Non-pigmented ciliary epithelial cell (primary cell): ENCODE data around the gene RBL1.
"Not testable (repeated sequence)": the region's sequence is repeated elsewhere in the genome, so short reads cannot be mapped to it uniquely, and the experiment has no call there.

Experiments
- DNase-seq: peaks from one replicate; pipeline ENCODE4 v3.0.0-alpha.2; 2010; ENCODE audit warnings: low read depth

The RBL1 gene, protein sequence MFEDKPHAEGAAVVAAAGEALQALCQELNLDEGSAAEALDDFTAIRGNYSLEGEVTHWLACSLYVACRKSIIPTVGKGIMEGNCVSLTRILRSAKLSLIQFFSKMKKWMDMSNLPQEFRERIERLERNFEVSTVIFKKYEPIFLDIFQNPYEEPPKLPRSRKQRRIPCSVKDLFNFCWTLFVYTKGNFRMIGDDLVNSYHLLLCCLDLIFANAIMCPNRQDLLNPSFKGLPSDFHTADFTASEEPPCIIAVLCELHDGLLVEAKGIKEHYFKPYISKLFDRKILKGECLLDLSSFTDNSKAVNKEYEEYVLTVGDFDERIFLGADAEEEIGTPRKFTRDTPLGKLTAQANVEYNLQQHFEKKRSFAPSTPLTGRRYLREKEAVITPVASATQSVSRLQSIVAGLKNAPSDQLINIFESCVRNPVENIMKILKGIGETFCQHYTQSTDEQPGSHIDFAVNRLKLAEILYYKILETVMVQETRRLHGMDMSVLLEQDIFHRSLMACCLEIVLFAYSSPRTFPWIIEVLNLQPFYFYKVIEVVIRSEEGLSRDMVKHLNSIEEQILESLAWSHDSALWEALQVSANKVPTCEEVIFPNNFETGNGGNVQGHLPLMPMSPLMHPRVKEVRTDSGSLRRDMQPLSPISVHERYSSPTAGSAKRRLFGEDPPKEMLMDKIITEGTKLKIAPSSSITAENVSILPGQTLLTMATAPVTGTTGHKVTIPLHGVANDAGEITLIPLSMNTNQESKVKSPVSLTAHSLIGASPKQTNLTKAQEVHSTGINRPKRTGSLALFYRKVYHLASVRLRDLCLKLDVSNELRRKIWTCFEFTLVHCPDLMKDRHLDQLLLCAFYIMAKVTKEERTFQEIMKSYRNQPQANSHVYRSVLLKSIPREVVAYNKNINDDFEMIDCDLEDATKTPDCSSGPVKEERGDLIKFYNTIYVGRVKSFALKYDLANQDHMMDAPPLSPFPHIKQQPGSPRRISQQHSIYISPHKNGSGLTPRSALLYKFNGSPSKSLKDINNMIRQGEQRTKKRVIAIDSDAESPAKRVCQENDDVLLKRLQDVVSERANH

DNA sequence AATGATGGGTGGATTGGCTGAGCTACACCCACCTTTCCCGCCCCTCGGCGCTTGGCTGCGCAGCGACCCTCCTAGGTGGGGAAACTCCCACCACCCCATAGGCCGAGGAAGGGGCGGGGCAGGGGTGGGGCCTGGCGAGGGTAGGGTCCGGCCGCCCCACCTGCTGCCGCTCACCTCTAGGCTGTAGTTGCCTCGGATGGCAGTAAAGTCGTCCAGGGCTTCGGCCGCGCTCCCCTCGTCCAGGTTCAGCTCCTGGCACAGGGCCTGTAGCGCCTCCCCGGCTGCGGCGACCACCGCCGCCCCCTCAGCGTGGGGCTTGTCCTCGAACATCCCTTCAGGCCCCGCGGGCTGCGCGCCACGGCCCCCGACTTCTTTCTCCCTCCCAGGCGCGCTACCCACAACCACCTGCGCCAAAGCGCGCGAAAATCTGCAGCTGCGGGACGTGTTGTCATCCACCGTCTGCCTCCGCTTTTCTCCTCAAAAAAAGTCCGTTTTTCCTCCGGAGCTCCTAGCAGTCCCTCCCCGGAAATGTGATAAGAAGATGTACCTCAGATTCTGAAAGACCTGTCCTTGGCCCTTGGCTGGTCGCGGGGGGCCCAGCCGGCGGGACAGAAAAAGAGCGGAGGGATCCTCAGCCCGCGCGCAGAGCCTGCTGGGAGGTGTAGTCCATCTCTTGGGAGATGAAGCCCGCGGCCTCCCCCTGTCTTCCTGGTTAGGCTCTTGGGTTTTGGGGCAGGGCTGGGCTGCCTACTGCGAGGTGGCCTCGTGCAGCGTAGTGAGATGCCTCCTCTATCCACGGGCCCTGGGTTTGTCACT is at the start of gene RBL1:
RBL1 (minus strand) TSS at position 399 of the 816 bp plus-strand sequence; CDS start at position 330, 69 bp downstream.
- peak; percentile 20 for DNase-seq

DNA sequence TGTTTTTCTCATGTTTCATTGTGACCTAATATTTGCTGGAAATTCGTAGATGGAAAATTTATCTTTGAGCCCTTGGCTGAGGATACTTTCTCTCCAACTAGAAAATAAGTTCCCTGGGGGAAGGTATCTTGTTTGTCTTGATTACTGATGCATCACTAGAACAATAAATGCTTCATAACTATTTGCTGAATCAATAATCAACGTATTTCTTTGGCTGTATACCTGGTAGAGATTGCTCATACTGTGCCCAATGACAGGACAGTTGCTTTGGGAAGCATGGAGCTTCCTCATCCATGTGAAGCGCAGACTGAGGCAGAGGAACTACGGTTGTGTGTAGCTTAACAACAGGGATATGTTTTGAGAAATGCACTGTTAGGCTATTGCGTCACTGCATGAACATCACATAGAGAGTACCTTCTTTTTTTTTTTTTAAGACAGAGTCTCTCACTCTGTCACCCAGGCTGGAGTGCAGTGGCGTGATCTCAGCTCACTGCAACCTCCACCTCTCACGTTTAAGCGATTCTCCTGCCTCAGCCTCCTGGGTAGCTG is 49.1 kb upstream of the RBL1 start:
- DNase-seq: no peak

DNA sequence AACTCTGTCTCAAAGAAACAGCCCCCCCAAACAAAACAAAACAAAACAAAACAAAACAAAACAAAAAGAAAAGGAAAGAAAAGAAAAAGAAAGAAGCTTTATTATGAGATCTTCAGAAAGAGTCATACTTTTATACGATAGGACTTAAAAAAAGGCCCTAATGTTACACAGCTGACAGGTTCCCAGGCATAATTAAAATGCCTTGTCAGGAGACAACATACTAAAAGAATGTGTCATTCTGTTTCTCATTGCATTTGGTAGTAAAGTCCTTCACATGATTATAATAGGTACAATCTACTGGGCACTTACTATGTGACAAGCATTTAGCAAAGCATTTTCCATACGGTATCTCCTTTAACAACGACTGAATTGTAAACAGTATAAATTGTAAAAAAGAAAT is 46.9 kb upstream of the RBL1 start:
- DNase-seq: no peak

DNA sequence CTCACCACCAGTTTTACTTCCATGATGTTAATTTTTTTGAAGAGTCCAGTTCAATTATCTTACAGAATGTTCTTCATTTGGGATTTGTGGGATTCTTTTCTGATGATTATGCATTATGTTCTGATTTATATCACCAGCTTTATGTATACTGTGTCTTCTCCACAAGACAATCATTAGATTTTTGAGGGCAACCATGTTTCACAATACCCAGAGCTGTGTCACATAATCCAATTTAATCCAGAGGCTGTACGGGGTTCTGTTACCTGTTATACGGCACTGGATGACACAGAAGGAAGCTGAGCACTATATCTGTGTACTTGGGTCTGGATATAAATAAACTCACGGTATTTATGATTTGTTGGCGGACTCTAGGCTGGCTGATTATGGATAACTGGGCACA is 41.8 kb upstream of the RBL1 start:
- no peak for DNase-seq

DNA sequence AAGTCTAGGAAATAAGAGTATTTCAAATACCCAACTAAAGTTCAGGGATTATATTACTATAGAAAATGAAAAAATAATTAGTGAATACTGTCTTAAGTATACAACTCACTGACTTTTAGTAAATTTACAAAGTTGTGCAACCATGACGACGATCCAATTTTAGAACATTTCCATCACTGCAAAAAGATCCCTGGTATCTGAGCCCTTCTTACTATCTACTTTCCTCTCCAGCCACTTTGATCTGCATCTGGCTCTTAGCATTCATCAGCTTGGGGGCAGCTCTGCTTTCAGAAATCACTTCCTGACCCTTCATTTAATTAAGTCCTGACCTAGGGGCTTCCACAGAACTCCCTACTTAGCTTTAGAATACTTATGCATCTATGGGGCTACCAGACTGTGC is 38.2 kb upstream of the RBL1 start:
- no peak for DNase-seq

DNA sequence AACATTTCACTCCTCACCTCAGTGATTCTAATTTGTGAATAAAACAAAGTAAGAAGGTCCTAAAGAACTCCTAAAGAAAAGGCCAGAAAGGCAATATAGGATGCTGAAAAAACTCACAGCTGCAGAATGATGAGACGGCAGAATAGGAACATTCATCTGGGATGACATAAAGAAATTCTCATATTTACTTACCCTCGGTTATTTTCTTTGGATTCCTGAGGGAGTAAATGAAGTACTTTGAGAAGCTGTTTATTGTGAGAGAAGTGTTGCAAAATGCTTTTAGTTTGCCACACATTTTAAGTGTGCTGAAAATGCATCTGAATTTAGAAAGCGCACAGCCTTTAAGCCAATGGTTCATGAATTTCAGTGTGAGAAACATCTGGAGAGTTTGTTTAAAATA is 35.7 kb upstream of the RBL1 start:
- no peak for DNase-seq

DNA sequence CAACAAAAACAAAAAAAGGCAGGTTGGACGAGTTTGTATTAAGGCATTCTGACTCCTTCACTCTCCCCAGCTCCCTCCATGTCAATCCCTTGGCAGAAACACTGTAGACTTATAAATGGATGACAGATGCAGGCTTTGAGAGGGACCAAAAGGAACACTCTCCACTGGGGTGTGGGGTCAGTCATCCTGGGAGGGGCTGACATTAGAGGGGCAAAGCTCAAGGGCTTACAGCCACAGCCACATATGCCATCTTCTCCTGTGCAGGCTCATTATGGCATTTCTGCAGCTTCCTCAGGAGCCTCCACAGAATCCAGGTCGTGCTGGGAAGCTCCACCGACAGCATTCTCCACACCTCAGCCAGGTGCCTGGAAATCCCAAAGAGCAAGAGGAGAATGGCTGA is 33.0 kb upstream of the RBL1 start:
- DNase-seq: no peak

DNA sequence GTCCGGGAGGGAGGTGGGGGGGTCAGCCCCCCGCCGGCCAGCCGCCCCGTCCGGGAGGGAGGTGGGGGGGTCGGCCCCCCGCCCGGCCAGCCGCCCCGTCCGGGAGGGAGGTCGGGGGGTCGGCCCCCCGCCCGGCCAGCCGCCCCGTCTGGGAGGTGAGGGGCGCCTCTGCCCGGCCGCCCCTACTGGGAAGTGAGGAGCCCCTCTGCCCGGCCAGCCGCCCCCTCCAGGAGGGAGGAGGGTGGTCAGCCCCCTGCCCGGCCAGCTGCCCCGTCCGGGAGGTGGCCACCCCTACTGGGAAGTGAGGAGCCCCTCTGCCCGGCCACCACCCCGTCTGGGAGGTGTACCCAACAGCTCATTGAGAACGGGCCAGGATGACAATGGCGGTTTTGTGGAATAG is 30.5 kb upstream of the RBL1 start:
- not testable (repeated sequence) for DNase-seq

DNA sequence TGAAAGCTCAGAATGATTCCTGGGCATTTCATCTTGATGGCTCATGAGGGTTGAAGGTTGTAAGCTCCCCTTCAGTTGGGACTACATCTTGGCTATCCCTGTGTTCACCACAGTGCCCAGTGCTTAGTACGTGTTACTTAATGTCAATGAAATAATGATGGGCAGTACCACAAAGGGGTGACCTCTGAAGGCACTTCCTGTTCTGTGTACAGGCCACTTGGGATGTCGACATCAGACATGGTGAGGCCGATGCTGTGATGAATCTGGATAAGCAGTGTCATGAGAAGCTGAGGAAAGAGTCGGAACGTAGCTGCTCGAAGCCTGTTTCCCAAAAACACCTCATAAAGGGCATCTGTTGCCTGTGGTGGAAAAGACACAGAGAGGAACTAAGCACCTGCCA is 27.6 kb upstream of the RBL1 start:
- DNase-seq: no peak

DNA sequence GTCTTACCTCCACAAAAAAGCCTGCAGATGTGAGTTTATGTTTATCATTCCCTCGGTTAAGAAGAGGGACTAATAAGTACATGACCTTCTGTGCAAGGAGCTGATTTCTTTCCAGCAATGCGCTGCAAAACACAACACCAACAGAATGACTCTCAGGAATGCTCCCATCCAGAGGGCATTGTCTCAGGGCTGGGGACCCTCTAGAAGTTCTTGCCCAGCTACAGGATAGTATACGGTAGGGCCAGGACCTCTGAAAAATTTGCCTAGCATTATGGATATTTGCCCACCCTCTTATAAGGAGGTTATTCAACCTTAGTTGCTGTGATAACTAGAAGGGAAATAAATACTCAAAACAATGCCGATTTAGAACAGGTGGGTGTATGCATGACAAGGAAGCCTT is 24.7 kb upstream of the RBL1 start:
- no peak for DNase-seq

DNA sequence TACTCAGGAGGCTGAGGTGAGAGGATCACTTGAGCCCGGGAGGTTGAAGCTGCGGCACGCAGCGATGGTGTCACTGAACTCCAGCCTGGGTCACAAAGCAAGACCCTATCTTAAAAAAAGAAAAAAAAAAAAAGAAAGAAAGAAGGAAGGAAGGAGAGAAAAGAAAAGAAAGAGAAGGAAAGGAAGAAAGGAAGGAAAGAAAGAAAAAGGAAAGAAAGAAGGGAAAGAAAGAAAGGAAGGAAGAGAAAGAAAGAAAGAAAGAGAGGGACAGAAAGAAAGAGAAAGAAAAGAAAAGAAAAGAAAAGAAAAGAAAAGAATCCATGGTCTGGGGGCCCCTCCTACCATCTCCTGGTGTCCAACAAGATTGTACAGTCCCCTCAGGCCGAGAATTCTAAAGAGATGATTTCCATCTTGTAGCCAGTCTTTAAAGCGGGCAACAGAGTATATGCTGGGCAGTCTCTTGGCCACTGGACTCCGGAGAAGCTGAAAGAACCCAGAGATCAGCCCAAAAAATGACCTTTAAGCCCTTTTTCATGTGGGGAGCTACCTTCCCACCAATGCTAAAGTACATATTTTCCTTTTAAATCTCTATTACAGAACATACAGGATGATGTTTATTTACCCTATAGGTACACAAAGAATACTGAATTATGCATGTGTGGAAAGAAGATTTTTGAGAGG is 23.7 kb upstream of the RBL1 start:
- no peak for DNase-seq

DNA sequence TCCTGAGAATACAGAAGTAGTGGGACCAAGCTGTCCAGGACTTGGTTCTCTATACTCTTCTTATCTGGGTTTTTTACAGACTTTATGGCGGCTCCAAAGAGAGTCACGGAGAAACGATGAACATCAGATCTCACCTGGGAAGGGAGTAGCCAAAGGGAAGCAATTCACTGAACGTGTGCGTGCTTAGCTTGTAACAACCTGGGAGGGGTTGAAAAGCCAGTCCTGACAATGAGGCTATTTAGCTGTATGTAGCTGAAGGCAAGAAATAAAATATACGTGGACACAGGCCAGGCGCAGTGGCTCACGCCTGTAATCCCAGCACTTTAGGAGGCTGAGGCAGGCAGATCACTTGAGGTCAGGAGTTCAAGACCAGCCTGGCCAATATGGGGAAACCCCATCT is 18.2 kb upstream of the RBL1 start:
- DNase-seq: no peak

DNA sequence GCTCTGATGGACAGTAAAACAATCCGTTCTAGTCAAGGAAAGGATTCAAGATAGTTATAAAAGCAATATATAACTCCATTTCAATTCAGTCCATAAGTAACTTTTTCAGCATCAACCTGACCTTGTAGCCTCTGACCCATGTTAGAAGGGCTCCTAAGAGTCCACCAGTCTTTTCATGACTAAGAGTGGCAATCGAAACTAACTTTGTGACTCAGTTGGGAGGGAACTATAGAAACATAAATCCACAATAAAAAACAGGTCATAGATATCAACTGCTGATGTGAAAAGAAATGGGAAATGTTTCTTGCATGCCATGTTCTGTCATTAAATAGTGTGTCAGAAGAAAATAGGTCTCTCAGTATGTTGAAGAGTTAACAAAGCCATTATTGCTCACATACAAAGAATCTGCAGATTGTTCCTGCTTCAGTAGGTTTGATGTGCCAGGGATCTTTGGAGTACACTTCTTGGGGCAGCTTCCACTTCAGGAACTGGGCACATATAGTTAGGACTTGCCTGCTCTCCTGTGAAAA is 16.2 kb upstream of the RBL1 start:
- no peak for DNase-seq

DNA sequence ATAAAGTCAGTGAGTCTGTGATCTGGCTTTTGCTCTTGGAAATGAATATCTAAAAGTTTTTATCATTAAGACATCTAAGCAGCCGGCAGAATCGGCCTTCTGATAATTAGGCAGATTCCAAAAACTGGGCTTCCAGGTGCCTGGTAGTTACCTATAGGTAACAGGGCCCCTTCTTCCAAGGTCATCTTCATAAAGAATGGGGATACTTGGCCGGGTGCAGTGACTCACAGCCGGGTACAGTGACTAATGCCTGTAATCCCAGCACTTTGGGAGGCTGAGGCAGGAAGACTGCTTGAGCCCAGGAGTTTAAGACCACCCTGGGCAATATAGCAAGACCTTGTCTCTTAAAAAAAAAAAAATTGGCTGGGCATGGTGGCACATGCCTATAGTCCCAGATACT is 12.9 kb upstream of the RBL1 start:
- DNase-seq: no peak

DNA sequence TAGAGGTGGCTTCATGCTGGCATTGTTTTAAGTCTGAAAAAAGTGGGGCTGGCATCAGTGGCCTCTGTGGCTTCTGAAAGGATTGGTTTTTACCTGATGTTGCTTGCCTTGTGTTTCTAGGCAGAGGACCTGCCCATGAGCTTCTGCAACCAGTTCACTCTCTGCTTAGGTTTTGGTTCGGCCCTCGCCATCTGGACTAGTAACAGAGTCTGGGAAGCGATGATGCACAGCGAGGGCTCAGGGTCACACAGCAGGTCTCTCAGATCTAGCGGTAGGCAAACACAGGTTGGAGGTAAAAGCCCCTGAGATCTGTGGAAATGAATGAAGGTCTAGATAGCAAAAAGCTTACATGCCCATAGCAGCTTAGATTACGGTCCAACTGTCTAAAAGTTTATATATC is 6.8 kb upstream of the RBL1 start:
- DNase-seq: no peak

DNA sequence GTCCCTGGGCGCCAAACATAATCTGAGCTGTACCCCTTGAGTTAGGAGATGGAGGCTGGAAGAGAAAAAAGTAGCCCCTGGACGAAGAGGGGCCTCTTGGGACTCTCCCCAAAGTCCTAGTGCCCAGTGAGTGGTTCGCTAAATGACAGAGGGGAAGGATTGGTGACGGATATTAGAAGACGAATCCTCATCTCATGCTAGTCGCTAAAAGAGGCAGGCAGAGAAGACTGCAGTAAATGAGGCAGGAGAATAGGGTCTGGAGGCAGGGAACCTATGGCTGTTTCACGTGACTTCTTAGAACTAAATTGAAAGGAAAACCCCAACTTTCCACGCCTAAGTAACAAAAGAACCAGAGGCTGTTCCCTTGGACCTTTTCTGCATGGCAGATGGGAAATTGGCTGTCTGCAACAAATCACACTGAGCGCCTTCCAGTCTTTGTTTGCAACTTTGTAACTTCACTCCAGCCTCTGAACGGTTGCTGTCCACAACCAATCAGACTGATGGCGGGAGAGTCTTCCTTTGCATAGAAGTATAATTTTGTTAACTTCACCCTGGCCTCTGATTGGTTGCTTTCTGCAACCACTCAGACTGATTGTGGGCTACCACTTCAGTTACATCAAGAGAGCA is 731 bp upstream of the RBL1 start:
- no peak for DNase-seq

DNA sequence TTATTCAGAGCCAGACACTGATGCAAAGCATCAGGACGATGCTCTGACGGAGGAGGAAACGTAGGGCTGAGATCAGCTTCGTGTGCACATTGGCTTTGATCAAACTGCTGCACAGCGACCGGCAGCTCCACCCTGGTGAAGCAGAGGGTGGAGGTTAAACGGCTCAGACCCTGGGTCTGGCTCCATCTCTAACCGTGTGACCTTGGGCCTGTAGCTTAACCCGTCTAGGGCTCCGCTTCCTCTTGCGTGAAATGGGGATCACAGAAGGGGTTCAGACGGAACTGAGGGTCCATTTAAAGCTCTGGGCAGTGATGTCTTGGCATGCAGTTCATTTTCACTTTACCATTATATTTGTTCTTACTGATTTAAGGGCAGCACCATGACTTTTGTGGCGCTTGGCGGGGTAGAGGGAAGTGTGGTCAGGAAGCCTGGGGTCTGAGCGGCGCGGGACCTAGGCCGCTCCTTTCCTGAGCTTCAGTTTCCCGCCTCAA is 644 bp downstream of the RBL1 start:
- no peak for DNase-seq

DNA sequence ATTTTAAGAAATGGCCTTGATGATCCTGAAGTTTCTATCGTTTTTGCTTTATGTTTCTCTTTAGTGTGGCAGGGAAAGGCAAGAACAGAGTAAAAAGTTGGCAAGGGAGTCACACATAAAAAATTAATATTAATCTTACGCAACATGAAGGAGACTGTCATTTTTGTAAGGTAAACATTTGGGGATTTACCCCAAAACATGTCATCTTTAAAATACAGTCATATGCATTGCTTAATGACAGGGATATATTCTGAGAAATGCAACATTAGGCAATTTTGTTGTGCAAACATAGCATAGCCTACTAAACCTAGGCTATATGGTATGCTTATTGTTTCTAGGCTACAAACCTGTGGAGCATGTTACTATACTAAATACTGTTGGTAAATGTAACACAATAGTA is 5.4 kb downstream of the RBL1 start:
- DNase-seq: no peak

DNA sequence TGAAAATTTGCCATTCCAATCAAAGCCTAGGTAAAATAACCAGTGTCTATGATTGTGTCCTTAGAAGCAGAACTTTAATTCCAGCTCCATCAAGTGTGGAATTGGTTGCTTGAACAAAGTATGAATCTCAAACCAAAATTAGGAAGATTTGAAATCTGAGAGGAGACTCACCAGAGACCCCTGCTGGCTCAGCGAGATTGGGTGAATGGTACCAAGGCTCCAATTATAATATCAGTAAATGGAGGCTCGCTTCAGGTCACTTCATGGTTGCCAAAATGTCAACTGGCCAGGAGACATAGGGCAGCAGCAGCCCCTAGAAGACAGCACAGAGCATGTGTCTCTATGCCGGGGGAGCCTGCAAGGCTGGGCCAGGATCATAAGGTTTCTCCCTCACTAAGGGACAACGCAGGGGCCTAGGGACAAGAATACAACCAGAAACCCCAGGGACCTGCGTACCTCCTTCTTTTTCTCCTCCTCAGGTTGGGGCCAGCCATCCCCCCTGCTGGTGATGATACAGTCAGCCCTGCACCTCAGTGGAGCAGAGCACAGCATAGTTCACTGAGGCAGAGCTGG is 14.0 kb downstream of the RBL1 start:
- DNase-seq: no peak

DNA sequence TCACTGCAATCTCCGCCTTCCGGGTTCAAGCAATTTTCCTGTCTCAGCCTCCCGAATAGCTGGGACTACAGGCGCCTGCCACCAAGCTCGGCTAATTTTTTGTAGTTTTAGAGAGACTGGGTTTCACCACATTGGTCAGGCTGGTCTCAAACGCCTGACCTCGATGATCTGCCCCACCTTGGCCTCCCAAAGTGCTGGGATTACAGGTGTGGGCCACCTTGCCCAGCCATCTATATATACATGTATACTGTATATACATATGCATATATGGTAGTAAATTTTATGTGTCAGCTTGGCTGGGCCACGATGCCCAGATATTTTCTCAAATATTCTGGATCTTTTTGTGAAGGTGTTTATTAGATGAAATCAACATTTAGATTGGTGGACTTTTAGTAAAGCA is 18.8 kb downstream of the RBL1 start:
- DNase-seq: no peak
